Glutamatergic neuron (in vitro differentiated cells): ENCODE data around the gene ZNF200. TPM values are rescaled to one million over a fixed set of nuclear protein-coding genes. Genes with fewer than 3 reads are reported as not detected.
"Not testable (repeated sequence)": the region's sequence is repeated elsewhere in the genome, so short reads cannot be mapped to it uniquely, and the experiment has no call there.

Source experiments
- DNase-seq: peaks from one replicate; pipeline ENCODE4 v3.0.0; 2022
- H3K27ac Mint-ChIP-seq: one replicate; pipeline ENCODE4 v1.8.0; 2020; ENCODE audit warnings: mild to moderate bottlenecking, mixed read lengths, inconsistent platforms; ENCODE audit not compliant: unreplicated experiment
- H3K27me3 Mint-ChIP-seq: one replicate; pipeline ENCODE4 v1.8.0; 2020; ENCODE audit warnings: mild to moderate bottlenecking, moderate library complexity, mixed read lengths, inconsistent platforms; ENCODE audit not compliant: unreplicated experiment
- H3K36me3 Mint-ChIP-seq: one replicate; pipeline ENCODE4 v1.8.0; 2020; ENCODE audit warnings: mild to moderate bottlenecking, mixed read lengths, inconsistent platforms; ENCODE audit not compliant: unreplicated experiment
- H3K4me1 Mint-ChIP-seq: one replicate; pipeline ENCODE4 v1.8.0; 2020; ENCODE audit warnings: mild to moderate bottlenecking, low read depth, mixed read lengths, inconsistent platforms; ENCODE audit not compliant: unreplicated experiment
- H3K4me3 Mint-ChIP-seq: one replicate; pipeline ENCODE4 v1.8.0; 2020; ENCODE audit warnings: mild to moderate bottlenecking, mixed read lengths, inconsistent platforms; ENCODE audit not compliant: unreplicated experiment
- H3K9me3 Mint-ChIP-seq: one replicate; pipeline ENCODE4 v1.8.0; 2020; ENCODE audit warnings: mild to moderate bottlenecking, moderate library complexity, mixed read lengths, inconsistent platforms; ENCODE audit not compliant: unreplicated experiment
- total RNA-seq: library from RNA; stranded (reverse); fragmentation: NEBNext Ultra II Directional; extraction: Animal tissue kit (Norgen Biotek cat#: 25700); gene quantifications from one replicate; pipeline ENCODE4 v1.2.1, GENCODE V29; 2021; ENCODE audit not compliant: unreplicated experiment
- TF ChIP-seq, protein P1 (sequence below): fragments of 200-600 bp; sonication (generic); IDR thresholded peaks from one replicate; pipeline ENCODE4 v1.5.0; 2021; ENCODE audit not compliant: partially characterized antibody, unreplicated experiment

Gene ZNF200
- total RNA-seq, 1 donor from 2014 or later, result 12.2 TPM

DNA sequence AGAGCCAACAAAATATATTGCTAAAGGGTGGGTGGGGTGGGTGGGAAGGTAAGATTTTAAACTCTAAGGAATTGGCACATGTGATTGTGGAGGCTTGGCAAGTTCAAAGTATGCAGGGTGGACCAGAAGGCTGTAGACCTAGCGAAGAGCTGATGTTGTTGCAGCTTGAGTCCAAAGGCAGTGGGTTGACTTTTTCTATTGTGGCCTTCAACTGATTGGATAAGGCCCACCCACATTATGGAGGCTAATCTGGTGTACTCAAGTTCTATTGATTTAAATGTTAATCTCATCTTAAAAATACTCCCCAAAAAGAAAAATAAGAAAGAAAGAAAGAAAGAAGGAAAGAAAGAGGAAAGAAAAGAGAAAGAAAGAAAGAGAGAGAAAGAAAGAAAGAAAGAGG is 22.4 kb downstream of the ZNF200 start:
- Mint-ChIP-seq H3K9me3 (peaks cover 13% of the 10 kb centered on the region), H3K4me1 (no peaks in the 10 kb centered on the region), H3K4me3 (no peak overlapping the region), H3K36me3 (peaks cover 12% of the 10 kb centered on the region), H3K27me3 (no peaks in the 10 kb centered on the region), H3K27ac (no peak overlapping the region)
- no peak for DNase-seq
- TF ChIP-seq, protein P1, sequence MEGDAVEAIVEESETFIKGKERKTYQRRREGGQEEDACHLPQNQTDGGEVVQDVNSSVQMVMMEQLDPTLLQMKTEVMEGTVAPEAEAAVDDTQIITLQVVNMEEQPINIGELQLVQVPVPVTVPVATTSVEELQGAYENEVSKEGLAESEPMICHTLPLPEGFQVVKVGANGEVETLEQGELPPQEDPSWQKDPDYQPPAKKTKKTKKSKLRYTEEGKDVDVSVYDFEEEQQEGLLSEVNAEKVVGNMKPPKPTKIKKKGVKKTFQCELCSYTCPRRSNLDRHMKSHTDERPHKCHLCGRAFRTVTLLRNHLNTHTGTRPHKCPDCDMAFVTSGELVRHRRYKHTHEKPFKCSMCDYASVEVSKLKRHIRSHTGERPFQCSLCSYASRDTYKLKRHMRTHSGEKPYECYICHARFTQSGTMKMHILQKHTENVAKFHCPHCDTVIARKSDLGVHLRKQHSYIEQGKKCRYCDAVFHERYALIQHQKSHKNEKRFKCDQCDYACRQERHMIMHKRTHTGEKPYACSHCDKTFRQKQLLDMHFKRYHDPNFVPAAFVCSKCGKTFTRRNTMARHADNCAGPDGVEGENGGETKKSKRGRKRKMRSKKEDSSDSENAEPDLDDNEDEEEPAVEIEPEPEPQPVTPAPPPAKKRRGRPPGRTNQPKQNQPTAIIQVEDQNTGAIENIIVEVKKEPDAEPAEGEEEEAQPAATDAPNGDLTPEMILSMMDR, result no peak

DNA sequence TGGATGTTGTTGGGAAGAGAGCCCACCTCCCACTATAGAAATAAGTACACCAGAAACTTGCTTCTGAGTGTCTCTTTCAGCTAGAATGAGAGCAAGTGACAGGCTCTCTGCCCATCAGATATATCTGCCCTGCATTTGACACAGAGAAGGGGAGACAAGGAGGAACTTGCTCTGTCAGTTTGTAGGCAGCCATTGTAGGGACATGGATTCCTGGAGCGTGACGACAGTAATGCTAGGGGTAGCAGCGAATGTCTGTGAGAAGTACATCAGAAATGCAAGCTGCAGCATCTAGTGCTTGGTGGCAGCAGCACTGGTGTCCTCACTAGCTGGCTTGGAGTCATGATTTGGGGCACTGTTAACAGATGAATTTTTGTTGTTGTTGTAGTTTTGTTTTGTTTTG is 23.0 kb downstream of the ZNF200 start:
- H3K27me3 Mint-ChIP-seq, result no peaks in the 10 kb centered on the region
- no peak overlapping the region for H3K27ac Mint-ChIP-seq
- TF ChIP-seq, protein P1, result no peak
- H3K4me1 Mint-ChIP-seq, result no peaks in the 10 kb centered on the region
- DNase-seq, result no peak
- H3K4me3 Mint-ChIP-seq, result no peak overlapping the region
- peaks cover 15% of the 10 kb centered on the region for H3K36me3 Mint-ChIP-seq
- peaks cover 15% of the 10 kb centered on the region for H3K9me3 Mint-ChIP-seq

DNA sequence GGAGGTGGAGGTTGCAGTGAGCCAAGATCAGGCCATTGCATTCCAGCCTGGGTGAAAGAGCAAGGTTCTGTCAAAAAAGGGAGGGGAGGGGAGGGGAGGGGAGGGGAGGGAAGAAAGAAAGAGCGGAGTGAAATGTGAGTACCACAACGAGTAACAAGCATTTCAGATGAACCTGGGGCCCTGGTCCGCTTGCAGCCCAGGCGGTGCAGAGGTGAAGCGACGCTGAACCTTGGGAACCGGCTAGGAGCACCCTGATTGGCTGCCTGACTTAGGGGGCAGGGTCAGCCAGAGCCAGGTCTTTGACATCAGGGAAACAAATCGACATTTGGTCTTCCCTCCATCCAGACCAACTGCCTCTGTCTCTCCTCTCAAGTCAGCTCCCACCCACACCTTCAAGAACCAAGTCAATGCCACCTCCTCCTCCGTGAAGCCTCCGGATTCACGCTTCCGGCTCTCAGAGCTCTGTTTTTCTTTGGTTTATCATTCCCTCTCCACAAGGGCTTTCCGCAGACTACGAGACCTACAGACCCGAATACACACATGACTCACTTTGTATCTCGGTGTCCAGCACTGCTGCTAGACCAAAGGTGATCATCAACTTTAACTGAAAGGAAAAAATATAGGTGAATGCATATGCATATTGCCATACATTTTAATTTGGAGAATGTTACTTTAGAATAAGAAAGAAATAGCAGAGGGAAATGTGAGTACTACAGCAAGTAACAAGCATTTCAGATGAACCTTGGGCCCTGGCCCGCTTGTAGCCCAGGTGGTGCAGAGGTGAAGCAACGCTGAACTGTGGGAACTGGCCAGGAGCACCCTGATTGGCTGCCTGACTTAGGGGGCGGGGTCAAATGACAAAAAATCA is 27.6 kb downstream of the ZNF200 start:
- Mint-ChIP-seq H3K27ac (no peak overlapping the region), H3K36me3 (peaks cover 27% of the 10 kb centered on the region), H3K4me1 (no peaks in the 10 kb centered on the region), H3K4me3 (no peak overlapping the region), H3K27me3 (no peaks in the 10 kb centered on the region), H3K9me3 (peaks cover 14% of the 10 kb centered on the region)
- no peak for DNase-seq
- TF ChIP-seq, protein P1, result no peak

DNA sequence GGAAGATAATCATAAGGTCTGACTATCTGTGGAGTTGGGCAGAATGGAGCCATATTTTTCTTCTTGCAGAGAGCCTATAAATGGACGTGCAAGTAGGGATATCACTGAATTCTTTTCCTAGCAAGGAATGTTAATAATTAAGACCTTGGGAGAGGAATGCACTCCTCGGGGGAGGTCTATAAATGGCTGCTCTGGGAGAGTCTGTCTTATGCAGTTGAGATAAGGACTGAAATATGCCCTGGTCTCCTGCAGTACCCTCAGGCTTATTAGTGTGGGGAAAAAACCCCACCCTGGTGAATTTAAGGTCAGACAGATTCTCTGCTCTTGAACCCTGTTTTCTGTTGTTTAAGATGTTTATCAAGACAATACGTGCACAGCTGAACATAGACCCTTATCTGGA is 29.0 kb downstream of the ZNF200 start:
- Mint-ChIP-seq H3K9me3 (peaks cover 12% of the 10 kb centered on the region), H3K36me3 (peaks cover 20% of the 10 kb centered on the region)
- H3K27me3 Mint-ChIP-seq, H3K4me3 Mint-ChIP-seq, H3K4me1 Mint-ChIP-seq, DNase-seq, H3K27ac Mint-ChIP-seq: not testable (repeated sequence)

DNA sequence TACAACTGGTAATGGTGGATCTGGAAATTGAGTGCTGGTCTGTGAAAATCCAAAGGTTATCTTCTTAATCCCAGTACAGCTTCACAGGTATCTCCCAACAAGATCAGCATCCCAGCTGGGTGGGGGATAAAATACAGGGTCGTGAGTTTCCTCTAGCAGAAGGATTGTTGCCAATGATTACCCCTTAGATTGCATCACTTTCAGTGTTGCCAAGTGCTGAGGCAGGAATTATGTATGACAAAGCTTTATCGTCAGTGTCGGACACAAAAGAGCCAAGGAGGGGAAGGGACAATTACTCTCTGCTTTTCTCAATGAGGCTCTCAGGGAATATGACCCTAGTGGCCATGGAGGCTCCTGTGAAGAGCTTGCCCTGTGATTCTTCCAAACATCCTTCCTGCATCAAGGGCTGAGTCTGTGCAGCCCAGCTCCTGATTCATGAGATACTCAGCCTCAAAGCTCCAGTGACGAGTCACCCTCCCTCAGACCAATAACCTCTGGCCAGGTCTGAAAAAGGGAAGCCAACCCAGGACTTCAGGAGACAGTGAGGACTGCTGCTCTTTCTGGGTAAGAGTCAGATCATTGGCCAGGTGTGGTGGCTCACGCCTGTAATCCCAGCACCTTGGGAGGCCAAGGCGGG is 31.9 kb downstream of the ZNF200 start:
- DNase-seq, result no peak
- Mint-ChIP-seq H3K9me3 (peaks cover 12% of the 10 kb centered on the region), H3K27me3 (peaks cover 3% of the 10 kb centered on the region), H3K4me1 (no peaks in the 10 kb centered on the region), H3K36me3 (peaks cover 16% of the 10 kb centered on the region), H3K4me3 (no peak overlapping the region), H3K27ac (no peak overlapping the region)
- TF ChIP-seq, protein P1, result no peak
